ENCODE measurements around the gene CDC73.

Gene CDC73

DNA sequence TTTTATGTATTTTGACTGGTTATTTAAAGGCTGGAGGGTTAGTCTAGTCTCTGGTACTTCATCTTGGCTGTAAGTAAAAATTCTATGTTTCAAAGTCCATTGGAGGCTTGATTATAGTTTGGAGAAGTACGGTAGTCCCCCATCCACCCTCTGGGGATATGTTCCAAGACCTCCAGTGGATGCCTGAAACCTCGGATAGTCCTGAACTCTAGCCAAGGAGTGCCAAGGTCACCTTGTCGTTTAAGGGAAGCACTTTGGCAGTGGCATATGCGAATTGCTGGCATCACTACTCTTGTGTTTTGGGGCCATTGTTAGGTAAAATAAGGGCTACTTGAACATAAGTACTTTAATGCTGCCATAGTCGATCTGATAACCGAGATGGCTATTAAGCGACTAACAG lies 18.4 kb downstream of the CDC73 start:
- Histone ChIP-seq H3K27ac (ENCODE audit: insufficient read depth in 1 of 2, low read depth in 1 of 2, low read length in 2 of 2, poor library complexity in 1 of 2, severe bottlenecking in 2 of 2) (no peak overlapping the region), H3K4me3 (ENCODE audit: control insufficient read depth in 1 of 7, extremely low read depth in 1 of 7, insufficient read depth in 4 of 7, low read depth in 2 of 7, low read length in 6 of 7) (no peak overlapping the region), H3K27me3 (replicated peaks in 2 of 5; ENCODE audit: control insufficient read depth in 4 of 5, insufficient read depth in 5 of 5, low read length in 4 of 5) (no peaks in the 10 kb centered on the region), H3K36me3 (ENCODE audit: control insufficient read depth in 4 of 4, insufficient read depth in 4 of 4, low read length in 3 of 4) (peaks cover 31 to 64% (median 47%) of the 10 kb centered on the region in 4 experiments), H3K9me3 (ENCODE audit: control extremely low read depth in 1 of 5, control insufficient read depth in 4 of 5, insufficient read depth in 2 of 5, low read depth in 1 of 5, low read length in 4 of 5) (no peaks in the 10 kb centered on the region), H3K4me1 (ENCODE audit: control extremely low read depth in 1 of 4, control insufficient read depth in 4 of 4, insufficient read depth in 4 of 4, low read length in 3 of 4) (no peaks in the 10 kb centered on the region)
- WGBS (ENCODE audit: insufficient coverage), result 92% methylated on average over 7 of the region's 7 CpGs
- DNase-seq, result no peak
- CTCF ChIA-PET, result no interaction called here
- POLR2A ChIA-PET, result no interaction called here

DNA sequence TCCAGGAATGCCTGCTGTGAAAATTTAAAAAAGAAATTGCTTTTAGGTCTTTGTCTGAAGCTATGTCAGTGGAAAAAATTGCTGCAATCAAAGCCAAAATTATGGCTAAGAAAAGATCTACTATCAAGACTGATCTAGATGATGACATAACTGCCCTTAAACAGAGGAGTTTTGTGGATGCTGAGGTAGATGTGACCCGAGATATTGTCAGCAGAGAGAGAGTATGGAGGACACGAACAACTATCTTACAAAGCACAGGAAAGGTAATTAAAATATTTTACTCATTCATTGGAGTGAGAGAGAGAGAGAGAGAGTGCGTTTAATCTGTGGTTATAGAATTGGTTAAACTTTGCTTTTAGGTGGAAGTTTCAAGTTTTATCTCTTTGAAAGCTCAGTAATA lies 20.0 kb downstream of the CDC73 start:
- H3K4me3 ChIP-seq (ENCODE audit: control insufficient read depth in 1 of 7, extremely low read depth in 1 of 7, insufficient read depth in 4 of 7, low read depth in 2 of 7, low read length in 6 of 7), result no peak overlapping the region
- POLR2A ChIA-PET, result no interaction called here
- no peak overlapping the region for H3K27ac ChIP-seq (ENCODE audit: insufficient read depth in 1 of 2, low read depth in 1 of 2, low read length in 2 of 2, poor library complexity in 1 of 2, severe bottlenecking in 2 of 2)
- CTCF ChIA-PET, result interaction anchor here (1.6 to 2.6 kb wide), 3 partner anchors 13 to 668 kb away, joined by 3 to 8 read pairs (median 5); no protein-coding TSS in a partner anchor
- WGBS (ENCODE audit: insufficient coverage), result no CpG with 5 or more reads among the region's 3 CpGs
- peaks cover 29 to 62% (median 43%) of the 10 kb centered on the region in 4 experiments for H3K36me3 ChIP-seq (ENCODE audit: control insufficient read depth in 4 of 4, insufficient read depth in 4 of 4, low read length in 3 of 4)
- no peaks in the 10 kb centered on the region for H3K4me1 ChIP-seq (ENCODE audit: control extremely low read depth in 1 of 4, control insufficient read depth in 4 of 4, insufficient read depth in 4 of 4, low read length in 3 of 4)
- H3K27me3 ChIP-seq (replicated peaks in 2 of 5; ENCODE audit: control insufficient read depth in 4 of 5, insufficient read depth in 5 of 5, low read length in 4 of 5), result no peaks in the 10 kb centered on the region
- DNase-seq, result no peak
- H3K9me3 ChIP-seq (ENCODE audit: control extremely low read depth in 1 of 5, control insufficient read depth in 4 of 5, insufficient read depth in 2 of 5, low read depth in 1 of 5, low read length in 4 of 5), result no peaks in the 10 kb centered on the region

DNA sequence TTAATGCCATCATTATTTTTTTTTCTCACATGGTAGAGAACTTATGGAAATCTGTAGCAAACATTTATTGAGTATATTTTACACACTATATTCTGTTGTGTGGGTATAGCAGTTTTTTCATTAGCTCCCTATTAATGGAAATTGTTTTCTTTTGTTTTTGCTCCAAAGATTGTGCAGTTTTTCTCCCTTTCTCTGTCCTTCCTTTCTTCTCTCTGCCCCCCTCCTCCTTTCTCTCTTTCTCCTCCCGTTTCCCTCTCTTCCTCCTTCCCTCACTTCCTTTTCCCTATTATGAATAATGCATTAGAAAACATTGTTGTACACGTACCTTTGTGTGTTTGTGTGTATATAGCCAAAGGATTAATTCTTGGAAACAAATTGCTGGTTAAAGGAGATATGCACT lies 20.6 kb downstream of the CDC73 start:
- Histone ChIP-seq H3K27me3 (replicated peaks in 2 of 5; ENCODE audit: control insufficient read depth in 4 of 5, insufficient read depth in 5 of 5, low read length in 4 of 5) (no peaks in the 10 kb centered on the region), H3K9me3 (ENCODE audit: control extremely low read depth in 1 of 5, control insufficient read depth in 4 of 5, insufficient read depth in 2 of 5, low read depth in 1 of 5, low read length in 4 of 5) (no peaks in the 10 kb centered on the region), H3K36me3 (ENCODE audit: control insufficient read depth in 4 of 4, insufficient read depth in 4 of 4, low read length in 3 of 4) (peaks cover 26 to 63% (median 46%) of the 10 kb centered on the region in 4 experiments), H3K4me3 (ENCODE audit: control insufficient read depth in 1 of 7, extremely low read depth in 1 of 7, insufficient read depth in 4 of 7, low read depth in 2 of 7, low read length in 6 of 7) (no peak overlapping the region), H3K4me1 (ENCODE audit: control extremely low read depth in 1 of 4, control insufficient read depth in 4 of 4, insufficient read depth in 4 of 4, low read length in 3 of 4) (no peaks in the 10 kb centered on the region), H3K27ac (ENCODE audit: insufficient read depth in 1 of 2, low read depth in 1 of 2, low read length in 2 of 2, poor library complexity in 1 of 2, severe bottlenecking in 2 of 2) (no peak overlapping the region)
- CTCF ChIA-PET, result interaction anchor here (1.0 to 2.6 kb wide), 4 partner anchors 9 to 668 kb away, joined by 3 to 8 read pairs (median 4); no protein-coding TSS in a partner anchor
- no CpG with 5 or more reads among the region's 2 CpGs for WGBS (ENCODE audit: insufficient coverage)
- no peak for DNase-seq
- POLR2A ChIA-PET, result no interaction called here

DNA sequence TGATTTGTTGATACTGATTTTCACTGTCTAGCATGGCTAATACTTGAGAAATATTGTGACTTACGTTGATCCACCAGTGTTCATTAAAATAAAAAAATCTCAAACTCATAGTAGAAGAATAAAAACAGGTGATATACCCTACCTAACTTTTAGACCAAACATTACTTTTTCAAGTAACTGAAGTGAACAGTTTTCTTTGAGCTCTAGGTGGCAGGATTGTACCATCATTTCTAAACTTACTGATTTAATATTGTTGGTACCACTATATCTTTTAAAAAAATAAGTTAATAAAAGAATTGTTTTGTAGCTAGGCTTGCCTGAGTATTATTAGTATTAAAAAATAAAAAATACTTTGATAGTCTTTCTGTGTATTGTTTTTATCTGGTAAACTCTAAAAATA lies 21.5 kb downstream of the CDC73 start:
- H3K4me3 ChIP-seq (ENCODE audit: control insufficient read depth in 1 of 7, extremely low read depth in 1 of 7, insufficient read depth in 4 of 7, low read depth in 2 of 7, low read length in 6 of 7), result no peak overlapping the region
- H3K27me3 ChIP-seq (replicated peaks in 2 of 5; ENCODE audit: control insufficient read depth in 4 of 5, insufficient read depth in 5 of 5, low read length in 4 of 5), result no peaks in the 10 kb centered on the region
- no peaks in the 10 kb centered on the region for H3K9me3 ChIP-seq (ENCODE audit: control extremely low read depth in 1 of 5, control insufficient read depth in 4 of 5, insufficient read depth in 2 of 5, low read depth in 1 of 5, low read length in 4 of 5)
- H3K36me3 ChIP-seq (ENCODE audit: control insufficient read depth in 4 of 4, insufficient read depth in 4 of 4, low read length in 3 of 4), result peaks cover 22 to 66% (median 49%) of the 10 kb centered on the region in 4 experiments
- no peaks in the 10 kb centered on the region for H3K4me1 ChIP-seq (ENCODE audit: control extremely low read depth in 1 of 4, control insufficient read depth in 4 of 4, insufficient read depth in 4 of 4, low read length in 3 of 4)
- ChIA-PET POLR2A (no interaction called here), CTCF (interaction anchor here (1.0 to 2.6 kb wide), 5 partner anchors 10 to 669 kb away, joined by 3 to 8 read pairs (median 3); no protein-coding TSS in a partner anchor)
- DNase-seq, result peak; percentile 12 to 37 (median 34)
- no peak overlapping the region for H3K27ac ChIP-seq (ENCODE audit: insufficient read depth in 1 of 2, low read depth in 1 of 2, low read length in 2 of 2, poor library complexity in 1 of 2, severe bottlenecking in 2 of 2)
- no CpG with 5 or more reads among the region's 1 CpG for WGBS (ENCODE audit: insufficient coverage)

DNA sequence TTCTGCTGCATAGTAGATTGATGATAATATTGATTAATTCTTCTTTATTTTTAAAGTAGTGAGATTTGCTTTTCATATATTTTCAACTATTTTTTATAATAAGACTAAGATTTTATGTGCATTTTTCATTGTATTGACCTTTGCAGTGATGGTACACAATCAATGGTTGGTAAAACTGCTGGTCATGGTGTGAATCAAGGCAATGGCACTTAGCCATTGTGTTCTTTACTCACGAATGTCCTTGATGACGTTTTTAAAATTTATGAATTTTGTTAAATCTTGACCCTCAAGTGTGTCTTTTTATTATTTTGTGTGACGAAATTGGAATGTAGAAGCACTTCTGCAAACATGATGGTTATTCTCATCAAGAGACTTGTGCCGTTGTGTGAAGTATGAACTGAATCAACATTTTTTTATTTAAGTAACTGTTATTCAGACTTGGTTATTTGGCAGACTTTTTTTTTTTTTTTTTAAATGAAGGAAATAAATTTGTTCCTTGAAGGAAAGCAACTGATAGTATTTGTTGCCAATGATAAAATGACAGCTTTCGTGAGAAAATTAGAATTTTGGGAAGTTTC lies 22.6 kb downstream of the CDC73 start:
- H3K9me3 ChIP-seq (ENCODE audit: control extremely low read depth in 1 of 5, control insufficient read depth in 4 of 5, insufficient read depth in 2 of 5, low read depth in 1 of 5, low read length in 4 of 5), result no peaks in the 10 kb centered on the region
- ChIA-PET CTCF (interaction anchor here (2.6 kb wide), 1 partner anchor 10 kb away, joined by 8 read pairs; no protein-coding TSS in a partner anchor), POLR2A (no interaction called here)
- no peak overlapping the region for H3K27ac ChIP-seq (ENCODE audit: insufficient read depth in 1 of 2, low read depth in 1 of 2, low read length in 2 of 2, poor library complexity in 1 of 2, severe bottlenecking in 2 of 2)
- no peak overlapping the region for H3K4me3 ChIP-seq (ENCODE audit: control insufficient read depth in 1 of 7, extremely low read depth in 1 of 7, insufficient read depth in 4 of 7, low read depth in 2 of 7, low read length in 6 of 7)
- 97% methylated on average over 3 of the region's 5 CpGs for WGBS (ENCODE audit: insufficient coverage)
- H3K4me1 ChIP-seq (ENCODE audit: control extremely low read depth in 1 of 4, control insufficient read depth in 4 of 4, insufficient read depth in 4 of 4, low read length in 3 of 4), result no peaks in the 10 kb centered on the region
- no peaks in the 10 kb centered on the region for H3K27me3 ChIP-seq (replicated peaks in 2 of 5; ENCODE audit: control insufficient read depth in 4 of 5, insufficient read depth in 5 of 5, low read length in 4 of 5)
- DNase-seq, result no peak
- peaks cover 15 to 66% (median 42%) of the 10 kb centered on the region in 4 experiments for H3K36me3 ChIP-seq (ENCODE audit: control insufficient read depth in 4 of 4, insufficient read depth in 4 of 4, low read length in 3 of 4)

DNA sequence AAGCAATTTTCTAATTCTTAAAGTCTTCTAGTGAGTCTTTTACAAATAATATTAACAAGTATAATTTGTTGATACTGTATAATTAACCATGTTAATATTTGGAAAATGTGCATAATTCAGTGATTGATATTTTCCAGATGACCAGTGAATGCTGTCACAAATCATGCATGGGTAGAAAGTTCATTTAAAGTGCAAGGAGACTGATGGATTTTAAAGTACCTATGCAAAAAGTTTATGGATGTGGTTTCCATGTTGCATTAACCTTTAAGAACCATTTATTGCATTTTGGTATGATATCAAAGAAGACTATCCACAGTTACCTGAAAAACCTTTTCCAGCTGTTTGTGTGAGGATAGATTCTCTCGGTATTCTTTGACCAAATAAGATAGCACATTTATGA lies 23.2 kb downstream of the CDC73 start:
- Histone ChIP-seq H3K36me3 (ENCODE audit: control insufficient read depth in 4 of 4, insufficient read depth in 4 of 4, low read length in 3 of 4) (peaks cover 10 to 63% (median 39%) of the 10 kb centered on the region in 4 experiments), H3K27ac (ENCODE audit: insufficient read depth in 1 of 2, low read depth in 1 of 2, low read length in 2 of 2, poor library complexity in 1 of 2, severe bottlenecking in 2 of 2) (no peak overlapping the region), H3K9me3 (ENCODE audit: control extremely low read depth in 1 of 5, control insufficient read depth in 4 of 5, insufficient read depth in 2 of 5, low read depth in 1 of 5, low read length in 4 of 5) (no peaks in the 10 kb centered on the region), H3K4me3 (ENCODE audit: control insufficient read depth in 1 of 7, extremely low read depth in 1 of 7, insufficient read depth in 4 of 7, low read depth in 2 of 7, low read length in 6 of 7) (no peak overlapping the region), H3K4me1 (ENCODE audit: control extremely low read depth in 1 of 4, control insufficient read depth in 4 of 4, insufficient read depth in 4 of 4, low read length in 3 of 4) (no peaks in the 10 kb centered on the region), H3K27me3 (replicated peaks in 2 of 5; ENCODE audit: control insufficient read depth in 4 of 5, insufficient read depth in 5 of 5, low read length in 4 of 5) (no peaks in the 10 kb centered on the region)
- no CpG with 5 or more reads among the region's 1 CpG for WGBS (ENCODE audit: insufficient coverage)
- POLR2A ChIA-PET, result no interaction called here
- CTCF ChIA-PET, result interaction anchor here (1.2 kb wide), 1 partner anchor 21 kb away, joined by 3 read pairs; no protein-coding TSS in a partner anchor
- no peak for DNase-seq

DNA sequence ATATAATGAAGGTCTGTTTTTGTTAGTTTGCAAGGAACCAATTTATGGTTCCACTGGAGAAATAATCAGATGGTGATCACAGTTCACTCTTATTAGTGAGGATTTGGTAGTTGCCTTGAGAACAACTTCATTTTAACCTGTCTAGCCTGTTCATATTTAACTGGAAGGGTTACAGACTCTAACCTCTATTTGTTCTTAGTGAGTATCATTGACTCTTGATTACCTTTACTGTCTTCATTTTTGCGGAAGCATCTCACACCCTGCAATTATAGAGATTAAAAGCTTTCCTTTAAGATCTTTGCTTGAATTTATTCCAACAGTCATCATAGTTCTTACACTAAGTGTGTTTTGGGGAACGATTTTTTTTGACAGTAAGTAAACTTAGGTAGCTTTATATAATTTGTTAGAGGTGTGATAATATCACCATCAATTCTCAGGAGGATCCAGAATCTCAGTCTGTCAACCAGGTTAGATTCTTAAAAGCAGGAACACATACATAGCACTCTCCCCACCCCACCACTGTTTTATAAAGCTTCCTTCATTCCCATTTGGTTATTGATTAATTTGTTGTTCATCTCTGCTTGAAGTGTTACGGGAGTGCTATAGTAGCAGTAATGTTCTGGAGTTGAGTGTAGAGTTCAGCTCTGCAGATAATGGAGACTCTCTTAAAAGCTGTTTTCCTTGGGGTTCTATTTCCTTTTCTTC lies 34.4 kb downstream of the CDC73 start:
- ChIA-PET CTCF (interaction anchor here (1.0 to 2.3 kb wide), 3 partner anchors 13 to 46 kb away, joined by 3 to 8 read pairs (median 3); no protein-coding TSS in a partner anchor), POLR2A (no interaction called here)

More for the DNA sequence above, 34.4 kb downstream of the CDC73 start:
- Histone ChIP-seq H3K27ac (ENCODE audit: insufficient read depth in 1 of 2, low read depth in 1 of 2, low read length in 2 of 2, poor library complexity in 1 of 2, severe bottlenecking in 2 of 2) (no peak overlapping the region), H3K4me3 (ENCODE audit: control insufficient read depth in 1 of 7, extremely low read depth in 1 of 7, insufficient read depth in 4 of 7, low read depth in 2 of 7, low read length in 6 of 7) (no peak overlapping the region), H3K9me3 (ENCODE audit: control extremely low read depth in 1 of 5, control insufficient read depth in 4 of 5, insufficient read depth in 2 of 5, low read depth in 1 of 5, low read length in 4 of 5) (no peaks in the 10 kb centered on the region), H3K4me1 (ENCODE audit: control extremely low read depth in 1 of 4, control insufficient read depth in 4 of 4, insufficient read depth in 4 of 4, low read length in 3 of 4) (no peaks in the 10 kb centered on the region), H3K27me3 (replicated peaks in 2 of 5; ENCODE audit: control insufficient read depth in 4 of 5, insufficient read depth in 5 of 5, low read length in 4 of 5) (no peaks in the 10 kb centered on the region), H3K36me3 (ENCODE audit: control insufficient read depth in 4 of 4, insufficient read depth in 4 of 4, low read length in 3 of 4) (peaks cover 10 to 47% (median 22%) of the 10 kb centered on the region in 4 experiments)
- DNase-seq, result no peak
- 100% methylated on average over 1 of the region's 3 CpGs for WGBS (ENCODE audit: insufficient coverage)
